DND-41 (cell line): ENCODE measurements around the gene ZDHHC1.

Experiments
- EZH2 ChIP-seq: IDR thresholded peaks from 3 replicates; pipeline ENCODE4 v1.6.1; 2012; ENCODE audit warnings: borderline replicate concordance, low read depth, mild to moderate bottlenecking, moderate library complexity, low read length, inconsistent platforms; ENCODE audit not compliant: severe bottlenecking
- TF ChIP-seq, protein P1 (sequence below): IDR thresholded peaks from 2 replicates; pipeline ENCODE4 v1.5.1; 2012; ENCODE audit warnings: borderline replicate concordance, low read length, moderate library complexity, mild to moderate bottlenecking; ENCODE audit not compliant: poor library complexity, severe bottlenecking; ENCODE audit errors: extremely low read depth

DNA sequence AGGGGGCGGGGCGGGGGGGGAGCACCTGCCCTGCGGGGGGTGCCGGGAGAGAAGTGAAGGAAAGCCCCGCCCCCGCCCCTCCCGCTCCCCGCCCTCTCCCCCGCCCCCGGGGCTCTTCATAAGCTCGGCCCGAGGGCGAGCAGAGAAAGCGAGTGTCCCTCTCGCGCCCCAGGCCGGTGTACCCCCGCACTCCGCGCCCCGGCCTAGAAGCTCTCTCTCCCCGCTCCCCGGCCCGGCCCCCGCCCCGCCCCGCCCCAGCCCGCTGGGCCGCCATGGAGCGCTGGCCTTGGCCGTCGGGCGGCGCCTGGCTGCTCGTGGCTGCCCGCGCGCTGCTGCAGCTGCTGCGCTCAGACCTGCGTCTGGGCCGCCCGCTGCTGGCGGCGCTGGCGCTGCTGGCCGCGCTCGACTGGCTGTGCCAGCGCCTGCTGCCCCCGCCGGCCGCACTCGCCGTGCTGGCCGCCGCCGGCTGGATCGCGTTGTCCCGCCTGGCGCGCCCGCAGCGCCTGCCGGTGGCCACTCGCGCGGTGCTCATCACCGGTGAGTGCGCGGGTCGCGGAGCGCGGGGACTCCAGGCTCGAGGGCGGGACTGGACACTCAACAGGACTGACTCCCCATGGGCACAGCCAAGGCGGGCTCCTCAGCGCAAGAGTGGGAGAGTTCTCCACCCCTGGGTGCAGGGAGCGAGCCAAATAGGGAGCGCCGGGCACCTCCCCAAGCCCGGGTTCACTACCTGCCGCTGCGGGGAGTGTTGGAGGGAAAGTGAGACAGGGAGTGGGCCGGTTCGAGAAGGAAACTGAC, 14.9 kb upstream of the ZDHHC1 start, which contains the start of gene HSD11B2:
- TF ChIP-seq, protein P1, sequence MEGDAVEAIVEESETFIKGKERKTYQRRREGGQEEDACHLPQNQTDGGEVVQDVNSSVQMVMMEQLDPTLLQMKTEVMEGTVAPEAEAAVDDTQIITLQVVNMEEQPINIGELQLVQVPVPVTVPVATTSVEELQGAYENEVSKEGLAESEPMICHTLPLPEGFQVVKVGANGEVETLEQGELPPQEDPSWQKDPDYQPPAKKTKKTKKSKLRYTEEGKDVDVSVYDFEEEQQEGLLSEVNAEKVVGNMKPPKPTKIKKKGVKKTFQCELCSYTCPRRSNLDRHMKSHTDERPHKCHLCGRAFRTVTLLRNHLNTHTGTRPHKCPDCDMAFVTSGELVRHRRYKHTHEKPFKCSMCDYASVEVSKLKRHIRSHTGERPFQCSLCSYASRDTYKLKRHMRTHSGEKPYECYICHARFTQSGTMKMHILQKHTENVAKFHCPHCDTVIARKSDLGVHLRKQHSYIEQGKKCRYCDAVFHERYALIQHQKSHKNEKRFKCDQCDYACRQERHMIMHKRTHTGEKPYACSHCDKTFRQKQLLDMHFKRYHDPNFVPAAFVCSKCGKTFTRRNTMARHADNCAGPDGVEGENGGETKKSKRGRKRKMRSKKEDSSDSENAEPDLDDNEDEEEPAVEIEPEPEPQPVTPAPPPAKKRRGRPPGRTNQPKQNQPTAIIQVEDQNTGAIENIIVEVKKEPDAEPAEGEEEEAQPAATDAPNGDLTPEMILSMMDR, result no peak
- no peak for TF ChIP-seq EZH2
